ENCODE measurements around the gene BANP.
A peak's percentile ranks its signal among the peaks of the same experiment; 100 is the strongest.
"Not testable (repeated sequence)": the region's sequence is repeated elsewhere in the genome, so short reads cannot be mapped to it uniquely, and the experiment has no call there.

BANP gene

DNA sequence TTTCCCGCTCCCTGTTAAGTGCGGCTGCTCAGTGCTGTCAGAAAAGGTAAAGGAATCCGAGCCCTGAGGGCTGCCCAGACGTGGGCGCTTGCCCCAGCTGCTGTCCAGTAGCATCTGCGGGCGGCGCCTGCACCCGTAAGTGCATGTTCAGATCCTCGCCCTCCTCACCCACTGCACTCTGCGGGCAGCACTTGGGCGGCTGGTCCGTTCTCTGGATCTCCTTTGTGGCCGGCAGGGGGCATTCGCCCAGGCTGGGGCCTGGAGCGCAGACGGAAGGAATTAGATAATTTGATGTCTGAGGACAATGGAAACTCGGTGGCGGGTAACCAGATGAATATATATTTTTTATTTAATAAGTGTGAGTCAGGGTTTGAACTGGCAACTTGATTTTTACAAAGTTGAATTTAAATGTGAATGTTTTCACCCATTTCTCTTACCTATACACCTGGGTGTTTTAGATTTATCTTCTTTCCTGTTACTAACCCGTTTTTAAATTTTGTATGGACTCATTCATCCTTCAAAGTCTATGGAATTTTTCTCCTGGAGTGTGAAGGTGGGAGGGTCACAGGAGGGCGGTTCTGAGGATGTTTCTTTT is 73.4 kb downstream of the BANP start:
- Histone ChIP-seq H3K27ac (ENCODE audit: low read depth, low read length) (peak overlapping the region; percentile 59), H3K4me3 (ENCODE audit: low read depth, low read length) (peak overlapping the region; percentile 2; the same call in 1 of the 2 replicates), H3K4me1 (ENCODE audit: control insufficient read depth, insufficient read depth, low read length, unreplicated experiment) (peaks cover 16% of the 10 kb centered on the region)
- not testable (repeated sequence) for H2AFZ ChIP-seq (ENCODE audit: low read length, unreplicated experiment); H3K27me3 ChIP-seq (ENCODE audit: insufficient read depth, low read length); H3K36me3 ChIP-seq (ENCODE audit: insufficient read depth, low read length); H3K79me2 ChIP-seq (ENCODE audit: control insufficient read depth, insufficient read depth, low read length, unreplicated experiment)

DNA sequence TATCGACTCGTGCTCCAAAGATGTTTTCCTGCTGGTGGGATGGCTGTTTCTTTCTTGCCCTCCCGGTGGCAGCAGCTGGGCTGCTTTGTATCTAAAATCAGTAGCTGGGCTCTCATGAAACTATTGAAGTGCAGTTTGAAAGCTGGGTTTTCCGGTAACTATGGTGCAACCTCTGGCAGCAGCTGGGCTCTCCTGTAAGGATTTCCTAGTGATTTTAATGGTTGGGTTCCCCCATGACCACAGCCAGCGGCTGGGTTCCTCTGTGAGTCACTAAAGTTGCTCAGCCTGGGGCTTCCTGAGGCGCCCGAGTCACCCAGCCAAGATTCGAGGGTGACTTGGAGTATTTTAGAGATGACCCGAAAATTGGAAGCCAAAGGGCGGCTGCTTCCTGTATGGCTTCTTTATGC is 73.9 kb downstream of the BANP start:
- Histone ChIP-seq H3K4me3 (ENCODE audit: low read depth, low read length) (peak overlapping the region; percentile 2; the same call in 1 of the 2 replicates), H3K4me1 (ENCODE audit: control insufficient read depth, insufficient read depth, low read length, unreplicated experiment) (peaks cover 16% of the 10 kb centered on the region), H3K27ac (ENCODE audit: low read depth, low read length) (peak overlapping the region; percentile 59)
- not testable (repeated sequence) for H3K79me2 ChIP-seq (ENCODE audit: control insufficient read depth, insufficient read depth, low read length, unreplicated experiment); H3K27me3 ChIP-seq (ENCODE audit: insufficient read depth, low read length); H3K36me3 ChIP-seq (ENCODE audit: insufficient read depth, low read length); H2AFZ ChIP-seq (ENCODE audit: low read length, unreplicated experiment)

DNA sequence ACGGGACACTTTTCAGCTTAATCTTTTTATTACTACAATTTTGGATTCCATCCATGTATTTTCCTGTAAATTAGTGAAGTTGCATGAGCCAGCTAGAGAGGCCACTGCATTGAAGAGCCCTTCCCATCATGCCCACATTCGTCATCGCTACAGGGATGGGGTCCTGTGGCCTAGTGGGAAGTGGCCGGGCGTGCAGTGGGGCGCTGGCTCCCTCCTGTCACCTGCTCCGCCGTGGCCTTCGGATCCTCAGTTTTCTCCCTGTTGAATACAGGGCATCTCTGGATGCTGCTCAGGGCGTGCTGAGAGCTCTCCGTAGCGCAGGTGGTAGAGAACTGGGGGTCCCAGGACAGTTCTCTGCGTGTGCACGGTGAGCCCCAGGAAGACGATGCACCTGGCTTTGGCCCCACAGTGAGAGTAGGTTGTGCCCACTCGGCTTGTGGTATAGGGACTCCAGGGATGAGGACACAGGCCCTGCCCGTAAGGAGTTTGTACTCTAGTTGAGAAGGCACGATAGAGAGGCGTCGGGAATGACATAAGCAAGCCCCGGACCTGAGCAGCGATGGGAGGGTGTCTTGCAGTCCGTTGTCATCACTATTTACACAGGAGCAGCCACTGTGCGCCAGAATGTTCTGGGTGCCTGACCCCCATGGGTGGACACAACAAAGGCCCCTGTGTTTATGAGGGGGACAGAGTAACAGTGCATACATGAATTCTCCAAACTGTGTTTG is 74.8 kb downstream of the BANP start:
- Histone ChIP-seq H3K4me1 (ENCODE audit: control insufficient read depth, insufficient read depth, low read length, unreplicated experiment) (peaks cover 16% of the 10 kb centered on the region), H3K27ac (ENCODE audit: low read depth, low read length) (0 out of 2 replicates have a peak overlapping the region, but pooled peaks have one; percentile 59)
- H3K27me3 ChIP-seq (ENCODE audit: insufficient read depth, low read length); H3K36me3 ChIP-seq (ENCODE audit: insufficient read depth, low read length); H3K4me3 ChIP-seq (ENCODE audit: low read depth, low read length); H3K79me2 ChIP-seq (ENCODE audit: control insufficient read depth, insufficient read depth, low read length, unreplicated experiment); H2AFZ ChIP-seq (ENCODE audit: low read length, unreplicated experiment): not testable (repeated sequence)

DNA sequence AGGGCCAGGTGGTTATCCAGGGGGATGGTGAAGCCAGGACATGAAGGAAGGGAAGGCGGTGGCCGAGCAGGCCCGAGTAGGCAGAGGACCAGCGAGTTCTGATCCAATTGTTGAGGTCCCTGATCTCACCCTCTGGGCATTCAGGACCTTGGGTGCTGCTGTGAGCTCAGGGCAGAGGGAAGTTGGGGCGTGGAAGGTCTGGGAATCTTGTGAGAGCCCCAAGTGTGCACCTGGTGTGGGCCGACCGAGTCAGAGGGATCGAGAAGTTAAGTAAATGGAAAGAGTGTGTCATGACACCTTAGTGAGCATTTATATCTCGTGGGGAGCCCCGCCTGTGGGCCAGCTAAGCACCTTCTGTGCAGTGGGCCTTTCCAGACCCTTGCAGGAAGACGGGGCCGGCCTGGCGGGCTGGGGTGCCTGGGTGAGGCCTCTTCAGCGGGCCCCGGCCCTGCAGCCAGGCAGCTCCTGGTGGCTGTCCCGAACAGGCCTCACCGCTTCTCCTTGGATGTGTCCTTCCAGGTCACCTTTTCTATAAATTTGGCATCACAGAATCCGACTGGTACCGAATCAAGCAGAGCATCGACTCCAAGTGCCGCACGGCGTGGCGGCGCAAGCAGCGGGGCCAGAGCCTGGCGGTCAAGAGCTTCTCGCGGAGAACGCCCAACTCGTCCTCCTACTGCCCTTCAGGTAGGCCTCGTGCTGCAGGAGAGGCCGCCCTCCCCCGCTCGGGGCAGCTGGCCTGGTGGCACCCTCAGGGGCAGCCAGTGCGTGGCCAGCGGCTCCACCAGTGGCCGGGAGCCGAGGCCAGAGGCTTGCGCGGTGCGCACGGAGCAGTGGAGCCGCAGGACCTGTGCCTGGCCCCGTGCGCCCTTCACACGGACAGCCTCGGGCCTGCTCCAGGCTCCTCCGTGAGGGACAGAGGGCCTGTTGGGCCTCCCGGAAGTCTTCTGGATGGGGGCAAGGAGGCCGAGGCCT is 76.0 kb downstream of the BANP start:
- Histone ChIP-seq H3K79me2 (ENCODE audit: control insufficient read depth, insufficient read depth, low read length, unreplicated experiment) (no peaks in the 10 kb centered on the region), H3K4me3 (ENCODE audit: low read depth, low read length) (no peak overlapping the region), H3K27ac (ENCODE audit: low read depth, low read length) (no peak overlapping the region), H3K4me1 (ENCODE audit: control insufficient read depth, insufficient read depth, low read length, unreplicated experiment) (peaks cover 16% of the 10 kb centered on the region), H3K36me3 (ENCODE audit: insufficient read depth, low read length) (no peaks in the 10 kb centered on the region), H2AFZ (ENCODE audit: low read length, unreplicated experiment) (no peak overlapping the region), H3K27me3 (ENCODE audit: insufficient read depth, low read length) (no peaks in the 10 kb centered on the region)

DNA sequence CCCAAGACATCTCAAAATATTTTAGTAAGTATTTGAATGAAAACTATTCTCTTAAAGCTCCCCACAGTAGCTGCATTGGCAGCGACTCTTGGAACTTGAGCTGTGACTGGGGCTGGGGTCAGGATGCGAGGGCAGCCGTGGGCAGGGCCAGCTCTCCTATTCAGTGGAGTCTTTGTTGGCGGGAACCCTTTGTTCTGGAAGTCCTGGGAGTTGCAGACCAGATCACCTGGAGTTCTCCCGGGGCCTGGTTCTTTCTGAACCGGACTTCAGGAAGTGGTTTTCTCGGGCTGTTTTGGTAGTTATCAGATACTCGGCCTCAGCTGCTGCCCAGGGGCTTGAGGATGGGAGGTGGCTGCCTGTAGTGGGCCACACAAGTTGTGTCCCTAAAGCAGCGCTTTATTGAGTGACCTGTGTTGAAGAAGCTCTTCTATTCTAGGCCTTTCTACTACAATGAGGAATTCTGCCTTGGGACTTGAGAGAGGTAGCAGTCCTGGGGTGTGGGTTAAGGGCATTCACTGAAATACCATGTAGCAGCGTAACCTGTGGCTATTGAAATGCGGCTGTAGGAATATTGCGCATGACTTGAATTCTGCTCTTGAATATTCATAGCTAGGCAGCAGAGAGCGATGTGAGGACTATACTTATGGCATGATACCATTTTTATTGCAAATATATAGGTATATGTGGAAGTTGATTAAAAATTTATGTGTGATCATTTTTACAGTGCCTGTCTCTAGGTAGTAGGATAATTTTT is 77.1 kb downstream of the BANP start:
- H3K27ac ChIP-seq (ENCODE audit: low read depth, low read length); H3K27me3 ChIP-seq (ENCODE audit: insufficient read depth, low read length); H2AFZ ChIP-seq (ENCODE audit: low read length, unreplicated experiment); H3K4me3 ChIP-seq (ENCODE audit: low read depth, low read length); H3K36me3 ChIP-seq (ENCODE audit: insufficient read depth, low read length); H3K79me2 ChIP-seq (ENCODE audit: control insufficient read depth, insufficient read depth, low read length, unreplicated experiment): not testable (repeated sequence)
- H3K4me1 ChIP-seq (ENCODE audit: control insufficient read depth, insufficient read depth, low read length, unreplicated experiment), result peaks cover 16% of the 10 kb centered on the region

DNA sequence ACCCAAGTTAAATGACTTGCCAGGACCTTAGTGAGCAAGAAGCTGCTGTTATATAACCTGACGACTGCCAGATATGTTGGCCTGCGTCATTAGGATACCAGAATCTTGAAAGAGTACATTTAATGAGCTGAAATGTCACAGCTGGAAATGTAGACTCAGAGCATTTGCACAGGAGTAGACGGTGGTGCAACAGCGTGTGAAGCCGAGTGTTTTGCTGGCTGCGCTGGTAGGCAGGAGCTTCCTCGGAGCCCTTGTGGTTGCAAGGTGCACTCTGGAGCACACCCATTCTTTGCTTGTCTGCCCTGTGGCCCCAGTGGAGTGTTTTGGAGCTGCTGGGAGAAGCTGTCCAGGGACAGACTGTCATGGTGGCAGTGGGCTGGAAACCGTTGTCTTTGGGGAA is 79.3 kb downstream of the BANP start:
- Histone ChIP-seq H3K27ac (ENCODE audit: low read depth, low read length) (no peak overlapping the region), H3K4me3 (ENCODE audit: low read depth, low read length) (no peak overlapping the region), H3K79me2 (ENCODE audit: control insufficient read depth, insufficient read depth, low read length, unreplicated experiment) (no peaks in the 10 kb centered on the region), H3K4me1 (ENCODE audit: control insufficient read depth, insufficient read depth, low read length, unreplicated experiment) (peaks cover 2% of the 10 kb centered on the region), H2AFZ (ENCODE audit: low read length, unreplicated experiment) (no peak overlapping the region), H3K27me3 (ENCODE audit: insufficient read depth, low read length) (no peaks in the 10 kb centered on the region), H3K36me3 (ENCODE audit: insufficient read depth, low read length) (no peaks in the 10 kb centered on the region)

DNA sequence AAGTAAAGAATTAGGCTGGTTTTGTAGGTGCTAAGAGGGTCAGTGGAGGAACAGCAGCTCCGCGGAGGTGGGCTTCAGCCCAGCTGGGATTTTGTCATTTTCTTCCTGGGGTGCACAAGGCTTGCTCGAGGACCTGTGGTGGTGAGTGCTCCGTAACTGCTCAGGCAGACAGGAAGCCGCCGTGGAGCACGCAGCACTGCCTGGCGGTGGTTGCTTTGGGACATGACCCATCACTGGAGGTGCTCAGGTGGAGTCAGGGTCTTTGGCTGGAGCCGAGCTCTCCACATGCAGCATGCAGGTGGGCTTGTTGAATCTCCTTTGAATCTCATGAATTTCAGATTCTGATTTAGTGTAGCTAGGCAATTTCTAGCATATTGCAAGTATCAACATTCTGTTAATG is 79.7 kb downstream of the BANP start:
- not testable (repeated sequence) for H3K36me3 ChIP-seq (ENCODE audit: insufficient read depth, low read length); H3K27ac ChIP-seq (ENCODE audit: low read depth, low read length); H3K4me1 ChIP-seq (ENCODE audit: control insufficient read depth, insufficient read depth, low read length, unreplicated experiment); H3K27me3 ChIP-seq (ENCODE audit: insufficient read depth, low read length); H2AFZ ChIP-seq (ENCODE audit: low read length, unreplicated experiment); H3K4me3 ChIP-seq (ENCODE audit: low read depth, low read length); H3K79me2 ChIP-seq (ENCODE audit: control insufficient read depth, insufficient read depth, low read length, unreplicated experiment)

DNA sequence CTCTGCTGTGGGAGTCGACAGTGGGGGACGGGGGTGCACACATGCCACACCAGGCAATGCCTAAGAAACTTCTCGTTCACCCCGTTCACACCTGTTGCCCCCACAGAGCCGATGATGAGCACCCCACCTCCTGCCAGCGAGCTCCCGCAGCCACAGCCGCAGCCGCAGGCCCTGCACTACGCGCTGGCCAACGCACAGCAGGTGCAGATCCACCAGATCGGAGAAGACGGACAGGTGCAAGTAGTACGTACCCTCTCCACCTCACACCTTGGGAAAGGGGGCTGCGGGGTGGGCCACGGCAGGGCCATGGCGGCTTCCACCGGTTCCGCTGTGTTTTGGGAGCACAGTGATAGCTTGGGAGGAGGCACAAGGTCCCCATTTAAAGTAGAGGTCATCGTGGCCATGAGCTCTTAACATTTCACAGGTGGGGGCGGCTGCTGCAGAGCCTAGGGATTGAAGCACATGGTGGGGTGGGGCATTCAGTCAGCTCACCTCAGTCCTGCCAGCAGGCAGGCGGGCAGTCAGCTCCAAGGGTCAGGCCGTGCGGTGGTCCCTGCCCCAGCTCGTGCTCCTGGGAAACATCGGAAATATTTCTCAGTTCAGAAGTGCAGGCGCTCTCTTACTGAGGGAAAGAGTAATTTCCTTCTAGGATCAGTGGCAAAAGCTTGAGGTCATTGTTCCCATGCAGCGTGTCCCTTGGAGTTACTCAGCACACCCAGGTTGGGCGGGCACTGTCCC is 81.9 kb downstream of the BANP start:
- not testable (repeated sequence) for H3K27ac ChIP-seq (ENCODE audit: low read depth, low read length); H3K79me2 ChIP-seq (ENCODE audit: control insufficient read depth, insufficient read depth, low read length, unreplicated experiment); H3K36me3 ChIP-seq (ENCODE audit: insufficient read depth, low read length); H3K4me1 ChIP-seq (ENCODE audit: control insufficient read depth, insufficient read depth, low read length, unreplicated experiment); H3K4me3 ChIP-seq (ENCODE audit: low read depth, low read length); H2AFZ ChIP-seq (ENCODE audit: low read length, unreplicated experiment); H3K27me3 ChIP-seq (ENCODE audit: insufficient read depth, low read length)

DNA sequence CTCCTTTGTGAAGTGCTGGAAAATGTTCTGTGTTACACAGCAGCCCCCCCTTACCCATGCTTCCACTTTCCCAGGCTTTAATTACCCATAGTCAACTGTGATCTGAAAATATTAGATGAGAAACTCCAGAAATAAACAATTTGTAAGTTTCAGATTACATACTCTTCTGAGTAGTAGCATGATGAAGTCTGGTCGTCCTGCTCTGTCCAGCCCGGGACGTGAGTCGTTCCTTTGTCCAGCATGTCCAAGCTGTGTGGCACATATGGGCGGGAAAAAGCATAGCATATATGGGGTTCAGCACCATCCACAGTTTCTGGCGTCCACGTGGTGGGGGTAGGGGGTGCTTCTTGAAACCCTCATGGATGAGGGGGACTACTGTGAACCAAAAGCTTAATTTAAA is 83.5 kb downstream of the BANP start:
- no peaks in the 10 kb centered on the region for H3K36me3 ChIP-seq (ENCODE audit: insufficient read depth, low read length)

DNA sequence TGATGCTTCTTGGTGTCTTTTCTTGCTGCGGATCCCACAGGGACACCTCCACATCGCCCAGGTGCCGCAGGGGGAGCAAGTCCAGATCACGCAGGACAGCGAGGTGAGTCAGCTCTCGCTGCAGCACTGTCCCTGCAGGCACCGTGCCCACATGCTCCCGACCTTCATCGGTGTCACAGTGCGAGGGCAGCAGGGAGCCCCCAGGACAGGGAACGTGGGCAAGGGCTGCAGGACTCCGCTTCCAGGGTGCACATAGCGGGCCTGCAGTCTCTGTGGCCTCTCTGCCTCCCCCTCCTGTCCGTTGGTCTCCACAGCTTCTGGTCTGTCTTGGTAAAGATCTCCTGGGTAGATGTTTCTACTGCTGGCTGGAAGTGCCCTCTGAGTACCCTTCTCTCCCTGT is 84.1 kb downstream of the BANP start:
- Histone ChIP-seq H3K79me2 (ENCODE audit: control insufficient read depth, insufficient read depth, low read length, unreplicated experiment) (no peaks in the 10 kb centered on the region), H3K27ac (ENCODE audit: low read depth, low read length) (no peak overlapping the region), H3K4me1 (ENCODE audit: control insufficient read depth, insufficient read depth, low read length, unreplicated experiment) (no peaks in the 10 kb centered on the region), H3K27me3 (ENCODE audit: insufficient read depth, low read length) (no peaks in the 10 kb centered on the region), H3K4me3 (ENCODE audit: low read depth, low read length) (no peak overlapping the region), H3K36me3 (ENCODE audit: insufficient read depth, low read length) (no peaks in the 10 kb centered on the region), H2AFZ (ENCODE audit: low read length, unreplicated experiment) (no peak overlapping the region)

More for the DNA sequence above, 83.5 kb downstream of the BANP start:
- H2AFZ ChIP-seq (ENCODE audit: low read length, unreplicated experiment), result no peak overlapping the region
- no peak overlapping the region for H3K4me3 ChIP-seq (ENCODE audit: low read depth, low read length)
- H3K4me1 ChIP-seq (ENCODE audit: control insufficient read depth, insufficient read depth, low read length, unreplicated experiment), result no peaks in the 10 kb centered on the region
- no peaks in the 10 kb centered on the region for H3K27me3 ChIP-seq (ENCODE audit: insufficient read depth, low read length)
- no peak overlapping the region for H3K27ac ChIP-seq (ENCODE audit: low read depth, low read length)
- no peaks in the 10 kb centered on the region for H3K79me2 ChIP-seq (ENCODE audit: control insufficient read depth, insufficient read depth, low read length, unreplicated experiment)
